Common myeloid progenitor, CD34-positive (primary cell): ENCODE measurements around the gene ERN1.
A peak's percentile ranks its signal among the peaks of the same experiment; 100 is the strongest.
"Not testable (repeated sequence)": the region's sequence is repeated elsewhere in the genome, so short reads cannot be mapped to it uniquely, and the experiment has no call there.

ENCODE experiments used
- CTCF ChIA-PET: fragments of 350-600 bp; sonication (Branson Sonifier 250); formaldehyde crosslinking; loops from one replicate; lab custom pipeline; 2021; ENCODE audit warnings: antibody characterized with exemption; lab: Charles Lee
- POLR2A ChIA-PET: fragments of 350-600 bp; sonication (Branson Sonifier 250); formaldehyde crosslinking; loops from one replicate; lab custom pipeline; 2021; ENCODE audit warnings: antibody characterized with exemption; lab: Charles Lee
- DNase-seq, 3 donors: peaks; one replicate each; pipeline versions ENCODE4 v3.0.0 to v3.0.0-alpha.2; 2013
- H3K27ac ChIP-seq, 2 experiments: 1 replicate in 1 of 2; 2 replicates in 1 of 2; pipeline ENCODE4 v1.7.0; 2013; ENCODE audit warnings: inconsistent platforms in 2 of 2, low read length in 2 of 2, mild to moderate bottlenecking in 2 of 2, low read depth in 1 of 2, moderate library complexity in 1 of 2; ENCODE audit not compliant: severe bottlenecking in 2 of 2, insufficient read depth in 1 of 2, poor library complexity in 1 of 2
- H3K27me3 ChIP-seq, 5 experiments: replicated peaks in 2 of 5; 1 replicate in 3 of 5; 2 replicates in 2 of 5; pipeline versions ENCODE4 v1.6.1 to v1.7.0; 2013; ENCODE audit warnings: low read length in 4 of 5, mild to moderate bottlenecking in 2 of 5, moderate library complexity in 2 of 5, inconsistent platforms in 1 of 5; ENCODE audit not compliant: insufficient read depth in 5 of 5, control insufficient read depth in 4 of 5
- H3K36me3 ChIP-seq, 4 experiments: 1 replicate in 2 of 4; 2 replicates in 2 of 4; pipeline versions ENCODE4 v1.6.1 to v1.7.0; 2013; ENCODE audit warnings: low read length in 3 of 4, control low read depth in 1 of 4, mild to moderate bottlenecking in 1 of 4; ENCODE audit not compliant: control insufficient read depth in 4 of 4, insufficient read depth in 4 of 4
- H3K4me1 ChIP-seq, 4 experiments: 1 replicate in 3 of 4; 2 replicates in 1 of 4; pipeline versions ENCODE4 v1.6.1 to v1.7.1; 2013; ENCODE audit warnings: low read length in 3 of 4, mild to moderate bottlenecking in 3 of 4, control low read depth in 1 of 4, inconsistent platforms in 1 of 4, moderate library complexity in 1 of 4; ENCODE audit not compliant: control insufficient read depth in 4 of 4, insufficient read depth in 4 of 4; ENCODE audit errors: control extremely low read depth in 1 of 4
- H3K4me3 ChIP-seq, 7 experiments: 1 replicate in 4 of 7; 2 replicates in 3 of 7; pipeline versions ENCODE4 v1.5.1 to v1.7.0; 2013; ENCODE audit warnings: mild to moderate bottlenecking in 7 of 7, low read length in 6 of 7, moderate library complexity in 6 of 7, inconsistent platforms in 2 of 7, low read depth in 2 of 7, control low read depth in 1 of 7; ENCODE audit not compliant: insufficient read depth in 4 of 7, control insufficient read depth in 1 of 7; ENCODE audit errors: extremely low read depth in 1 of 7
- H3K9me3 ChIP-seq, 5 experiments: 1 replicate in 4 of 5; 2 replicates in 1 of 5; pipeline versions ENCODE4 v1.6.1 to v1.7.1; 2013; ENCODE audit warnings: low read length in 4 of 5, mild to moderate bottlenecking in 2 of 5, inconsistent platforms in 1 of 5, low read depth in 1 of 5, moderate library complexity in 1 of 5; ENCODE audit not compliant: control insufficient read depth in 4 of 5, insufficient read depth in 2 of 5; ENCODE audit errors: control extremely low read depth in 1 of 5
- WGBS: methylation state at CpG from one replicate; pipeline ENCODE4 v1.1.5; 2013; ENCODE audit not compliant: insufficient coverage; 5-methylcytosine and 5-hydroxymethylcytosine counted together

The ERN1 gene

GRCh38 chr17:64009571-64010402, 120.2 kb downstream of the ERN1 start:
- Histone ChIP-seq H3K9me3 (no peaks in the 10 kb centered on the region), H3K4me1 (peaks cover 0 to 59% (median 49%) of the 10 kb centered on the region in 4 experiments), H3K27ac (no peak overlapping the region), H3K4me3 (no peak overlapping the region), H3K36me3 (peaks cover 3 to 10% (median 7%) of the 10 kb centered on the region in 4 experiments), H3K27me3 (no peaks in the 10 kb centered on the region)
- DNase-seq = peak in 1 of 3 donors; percentile 58
- CTCF ChIA-PET = interaction anchor here (0.8 to 1.5 kb wide), 5 partner anchors 9 to 19 kb away, joined by 3 to 6 read pairs (median 3); partner anchors contain the start of gene ICAM2
- POLR2A ChIA-PET = no interaction called here
- 58% methylated on average over 8 of the region's 8 CpGs for WGBS

GRCh38 chr17:64008830-64009229, 121.1 kb downstream of the ERN1 start:
- H3K27me3 ChIP-seq = no peaks in the 10 kb centered on the region
- POLR2A ChIA-PET = no interaction called here
- H3K4me1 ChIP-seq = peaks cover 0 to 52% (median 45%) of the 10 kb centered on the region in 4 experiments
- H3K27ac ChIP-seq = peak overlapping the region in 1 of 2 experiments; percentile 55
- H3K4me3 ChIP-seq = no peak overlapping the region
- H3K36me3 ChIP-seq = peaks cover 8 to 19% (median 14%) of the 10 kb centered on the region in 4 experiments
- DNase-seq = no peak
- no peaks in the 10 kb centered on the region for H3K9me3 ChIP-seq
- CTCF ChIA-PET = interaction anchor here (1.4 to 1.5 kb wide), 2 partner anchors 11 to 14 kb away, joined by 6 read pairs; partner anchors contain the start of gene ICAM2
- WGBS = 40% methylated on average over 1 of the region's 4 CpGs

- peaks cover 0 to 51% (median 45%) of the 10 kb centered on the region in 4 experiments for H3K4me1 ChIP-seq
- no peaks in the 10 kb centered on the region for H3K27me3 ChIP-seq
- WGBS = 87% methylated on average over 4 of the region's 5 CpGs
- POLR2A ChIA-PET = no interaction called here
- no peak overlapping the region for H3K4me3 ChIP-seq
- peaks cover 9 to 21% (median 18%) of the 10 kb centered on the region in 4 experiments for H3K36me3 ChIP-seq
- DNase-seq = no peak
- H3K27ac ChIP-seq = peak overlapping the region; percentile 25 to 55
- H3K9me3 ChIP-seq = no peaks in the 10 kb centered on the region
- CTCF ChIA-PET = interaction anchor here (2.5 kb wide), 1 partner anchor 9 kb away, joined by 20 read pairs; no protein-coding TSS in a partner anchor
These were observed 121.6 kb downstream of the ERN1 start for GRCh38 chr17:64008346-64008745.

- DNase-seq = no peak
- peaks cover 12 to 26% (median 21%) of the 10 kb centered on the region in 4 experiments for H3K36me3 ChIP-seq
- H3K4me1 ChIP-seq = peaks cover 0 to 51% (median 45%) of the 10 kb centered on the region in 4 experiments
- no peaks in the 10 kb centered on the region for H3K27me3 ChIP-seq
- ChIA-PET POLR2A (interaction anchor here (3.5 kb wide), 1 partner anchor 12 kb away, joined by 31 read pairs; the partner anchor contains the start of gene ICAM2), CTCF (interaction anchor here (1.2 to 4.1 kb wide), 4 partner anchors 9 to 21 kb away, joined by 5 to 32 read pairs (median 21); partner anchors contain the start of gene ICAM2)
- peak overlapping the region; percentile 25 to 54 for H3K27ac ChIP-seq
- H3K4me3 ChIP-seq = no peak overlapping the region
- 91% methylated on average over 4 of the region's 5 CpGs for WGBS
- no peaks in the 10 kb centered on the region for H3K9me3 ChIP-seq
These were observed 122.1 kb downstream of the ERN1 start for GRCh38 chr17:64007838-64008282.

GRCh38 chr17:64007089-64007837, 122.7 kb downstream of the ERN1 start:
- CTCF ChIA-PET = interaction anchor here (1.0 to 4.1 kb wide), 10 partner anchors 10 to 186 kb away, joined by 3 to 32 read pairs (median 8); partner anchors contain the start of gene ICAM2
- Histone ChIP-seq H3K36me3 (peaks cover 15 to 32% (median 22%) of the 10 kb centered on the region in 4 experiments), H3K4me1 (peaks cover 0 to 51% (median 45%) of the 10 kb centered on the region in 4 experiments), H3K4me3 (peak overlapping the region in 3 of 7 experiments; percentile 22 to 57 (median 51)), H3K27ac (peak overlapping the region; percentile 25 to 80)
- H3K9me3 ChIP-seq, H3K27me3 ChIP-seq, DNase-seq: not testable (repeated sequence)
- WGBS = 89% methylated on average over 3 of the region's 5 CpGs
- POLR2A ChIA-PET = interaction anchor here (0.7 to 3.5 kb wide), 6 partner anchors 10 to 139 kb away, joined by 3 to 31 read pairs (median 5); partner anchors contain the start of gene ICAM2

- H3K36me3 ChIP-seq = peaks cover 17 to 37% (median 21%) of the 10 kb centered on the region in 4 experiments
These were observed 123.4 kb downstream of the ERN1 start for GRCh38 chr17:64006361-64007088.

More at GRCh38 chr17:64006361-64007088, 123.4 kb downstream of the ERN1 start:
- Histone ChIP-seq H3K27ac (peak overlapping the region; percentile 27 to 80), H3K4me3 (peak overlapping the region in 3 of 7 experiments; percentile 22 to 57 (median 51)), H3K27me3 (no peaks in the 10 kb centered on the region), H3K4me1 (peaks cover 0 to 51% (median 45%) of the 10 kb centered on the region in 4 experiments), H3K9me3 (no peaks in the 10 kb centered on the region)
- ChIA-PET POLR2A (interaction anchor here (0.7 to 3.5 kb wide), 6 partner anchors 10 to 140 kb away, joined by 3 to 31 read pairs (median 5); partner anchors contain the start of gene ICAM2), CTCF (interaction anchor here (1.0 to 4.1 kb wide), 11 partner anchors 10 to 187 kb away, joined by 3 to 32 read pairs (median 7); partner anchors contain the start of genes CD79B and ICAM2)
- 25% methylated on average over 10 of the region's 13 CpGs for WGBS
- DNase-seq = peak; percentile 89 to 97 (median 94)
